ENCODE results near the gene FAM163B.

GRCh38 chr9:133608382-133608781 lies 807 bp downstream of the FAM163B start:
- TF ChIP-seq CTCF (IDR thresholded peaks at IDR 0.05) (no peak), POLR2A (IDR thresholded peaks at IDR 0.05) (no peak)
